HEK293 (cell line): Measurements from ENCODE around the gene HMGN3.

Source experiments
- ZBTB17 ChIP-seq: fragments of 450-650 bp; formaldehyde crosslinking; IDR thresholded peaks from 2 replicates; pipeline ENCODE4 v1.5.1; 2016; ENCODE audit warnings: missing biosample characterization, missing genetic modification characterization
- ZFP41 ChIP-seq: fragments of 450-650 bp; formaldehyde crosslinking; IDR thresholded peaks from 2 replicates; pipeline ENCODE4 v1.5.1; 2016; ENCODE audit warnings: missing biosample characterization, missing genetic modification characterization, borderline replicate concordance
- ZNF664 ChIP-seq: fragments of 450-650 bp; formaldehyde crosslinking; IDR thresholded peaks from 2 replicates; pipeline ENCODE4 v1.5.1; 2016; ENCODE audit warnings: missing biosample characterization, missing genetic modification characterization
- TF ChIP-seq, protein P1 (sequence below): fragments of 450-650 bp; formaldehyde crosslinking; IDR thresholded peaks from 2 replicates; pipeline ENCODE4 v1.5.1; 2016; ENCODE audit warnings: missing biosample characterization, missing genetic modification characterization

DNA sequence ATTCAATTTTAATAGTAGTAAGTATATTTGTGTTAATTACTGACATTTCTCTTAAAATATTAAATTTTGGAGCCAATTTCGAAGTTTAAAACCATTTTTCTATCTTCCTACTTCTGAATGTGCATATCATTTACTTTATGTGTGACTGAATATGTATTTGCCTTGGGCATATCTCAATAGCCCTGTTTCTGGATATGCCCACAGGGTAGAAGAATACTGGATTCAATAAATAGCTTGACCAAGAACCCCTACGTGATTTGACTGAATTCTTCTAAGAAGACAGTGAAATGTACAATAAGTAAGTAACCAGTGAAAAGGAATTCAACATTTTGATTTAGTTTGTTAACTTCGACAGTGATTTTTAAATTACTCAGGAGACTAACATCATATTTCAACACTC lies 7.8 kb downstream of the HMGN3 start:
- TF ChIP-seq ZFP41 (tag by site-specific recombination) = no peak
- TF ChIP-seq, protein P1, sequence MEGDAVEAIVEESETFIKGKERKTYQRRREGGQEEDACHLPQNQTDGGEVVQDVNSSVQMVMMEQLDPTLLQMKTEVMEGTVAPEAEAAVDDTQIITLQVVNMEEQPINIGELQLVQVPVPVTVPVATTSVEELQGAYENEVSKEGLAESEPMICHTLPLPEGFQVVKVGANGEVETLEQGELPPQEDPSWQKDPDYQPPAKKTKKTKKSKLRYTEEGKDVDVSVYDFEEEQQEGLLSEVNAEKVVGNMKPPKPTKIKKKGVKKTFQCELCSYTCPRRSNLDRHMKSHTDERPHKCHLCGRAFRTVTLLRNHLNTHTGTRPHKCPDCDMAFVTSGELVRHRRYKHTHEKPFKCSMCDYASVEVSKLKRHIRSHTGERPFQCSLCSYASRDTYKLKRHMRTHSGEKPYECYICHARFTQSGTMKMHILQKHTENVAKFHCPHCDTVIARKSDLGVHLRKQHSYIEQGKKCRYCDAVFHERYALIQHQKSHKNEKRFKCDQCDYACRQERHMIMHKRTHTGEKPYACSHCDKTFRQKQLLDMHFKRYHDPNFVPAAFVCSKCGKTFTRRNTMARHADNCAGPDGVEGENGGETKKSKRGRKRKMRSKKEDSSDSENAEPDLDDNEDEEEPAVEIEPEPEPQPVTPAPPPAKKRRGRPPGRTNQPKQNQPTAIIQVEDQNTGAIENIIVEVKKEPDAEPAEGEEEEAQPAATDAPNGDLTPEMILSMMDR (tag by site-specific recombination) = no peak
- TF ChIP-seq ZNF664 (tag by site-specific recombination) = no peak
- TF ChIP-seq ZBTB17 (tag by site-specific recombination) = no peak
